Embryonic facial prominence (tissue), 1 donor: ENCODE results near the gene ITGB7.

Experiments used
- DNase-seq: peaks from one replicate; pipeline ENCODE4 v3.0.0-alpha.2; 2016; ENCODE audit errors: extremely low spot score

Gene ITGB7

GRCh38 chr12:53197011-53197640, 9.9 kb downstream of the ITGB7 start:
- no peak for DNase-seq

GRCh38 chr12:53196486-53196885, 10.6 kb downstream of the ITGB7 start:
- DNase-seq = no peak

- no peak for DNase-seq
Measured at GRCh38 chr12:53195516-53196420, 11.3 kb downstream of the ITGB7 start.

- DNase-seq = no peak
Measured at GRCh38 chr12:53194973-53195372, 12.1 kb downstream of the ITGB7 start.

GRCh38 chr12:53193985-53194716, 12.9 kb downstream of the ITGB7 start:
- DNase-seq = no peak

GRCh38 chr12:53193040-53193439, 14.0 kb downstream of the ITGB7 start:
- DNase-seq = no peak

- DNase-seq = no peak
Measured at GRCh38 chr12:53192531-53193021, 14.5 kb downstream of the ITGB7 start.

GRCh38 chr12:53191885-53192530, 15.0 kb downstream of the ITGB7 start:
- DNase-seq = no peak

- DNase-seq = no peak
Measured at GRCh38 chr12:53191096-53191884, 15.8 kb downstream of the ITGB7 start.

- no peak for DNase-seq
Measured at GRCh38 chr12:53190108-53190729, 16.8 kb downstream of the ITGB7 start.

- no peak for DNase-seq
Measured at GRCh38 chr12:53187145-53187899, 19.7 kb downstream of the ITGB7 start.

GRCh38 chr12:53186745-53187144, 20.3 kb downstream of the ITGB7 start:
- no peak for DNase-seq

- no peak for DNase-seq
Measured at GRCh38 chr12:53185582-53186153, 21.4 kb downstream of the ITGB7 start.

- DNase-seq = no peak
Measured at GRCh38 chr12:53184828-53185227, 22.2 kb downstream of the ITGB7 start.

- DNase-seq = no peak
Measured at GRCh38 chr12:53182903-53183302, 24.1 kb downstream of the ITGB7 start.

- no peak for DNase-seq
Measured at GRCh38 chr12:53181935-53182334, 25.1 kb downstream of the ITGB7 start.

GRCh38 chr12:53180931-53181645, 26.0 kb downstream of the ITGB7 start:
- DNase-seq = peak; percentile 55

GRCh38 chr12:53180220-53180930, 26.7 kb downstream of the ITGB7 start, which contains the start of the genes CSAD and ZNF740:
Gene CSAD, minus strand, starts transcription at chr12:53180925. Its CDS starts 7,455 bp downstream, at chr12:53173470.
Gene ZNF740, plus strand, starts transcription at chr12:53180722. Its CDS starts 1,262 bp downstream, at chr12:53181984.
- peak; percentile 95 for DNase-seq
